PC-3 (cell line): Measurements from ENCODE around the gene TJP3. TPM values are rescaled to one million over a fixed set of nuclear protein-coding genes. Genes with fewer than 3 reads are reported as not detected.

ENCODE experiments used
- ATAC-seq: fragments of 200-7000 bp; cut with Tn5 transposase; 2 replicates; pipeline ENCODE4 v1.9.1; 2020; ENCODE audit warnings: mild to moderate bottlenecking, moderate library complexity
- BruUV-seq: library from RNA; stranded (reverse); fragments of 400-500 nt; replicated peaks from 2 replicates; lab custom pipeline; 2021; lab: Mats Ljungman, UMichigan
- CTCF ChIA-PET: fragments of 300-600 bp; sonication (Branson Sonifier 250); formaldehyde crosslinking; loops from one replicate; lab custom pipeline; 2022; ENCODE audit warnings: antibody characterized with exemption; lab: Charles Lee
- POLR2A ChIA-PET: fragments of 300-600 bp; sonication (Branson Sonifier 250); formaldehyde crosslinking; loops from one replicate; lab custom pipeline; 2022; ENCODE audit warnings: antibody characterized with exemption; ENCODE audit not compliant: unreplicated experiment; lab: Charles Lee
- DNase-seq: peaks from one replicate; pipeline ENCODE4 v3.0.0-alpha.2; 2015
- H2AFZ ChIP-seq: fragments of 300-600 bp; sonication (generic); 2 replicates; pipeline ENCODE4 v1.6.0; 2016; ENCODE audit warnings: antibody characterized with exemption, low read length
- H3F3A ChIP-seq: fragments of 300-600 bp; sonication (generic); one replicate; pipeline ENCODE4 v1.6.0; 2017; ENCODE audit warnings: antibody characterized with exemption, low read length, control low read depth, mild to moderate bottlenecking; ENCODE audit not compliant: unreplicated experiment
- H3K27ac ChIP-seq: fragments of 300-600 bp; sonication (generic); 2 replicates; pipeline ENCODE4 v1.5.1; 2016; ENCODE audit warnings: mild to moderate bottlenecking, low read length
- H3K27me3 ChIP-seq: fragments of 300-600 bp; sonication (generic); 2 replicates; pipeline ENCODE4 v1.6.1; 2016; ENCODE audit warnings: low read length, mixed read lengths
- H3K36me3 ChIP-seq: fragments of 300-600 bp; sonication (generic); 2 replicates; pipeline ENCODE4 v1.6.1; 2016; ENCODE audit warnings: low read depth, mixed run types, low read length, mixed read lengths
- H3K4me1 ChIP-seq: fragments of 300-600 bp; sonication (generic); 2 replicates; pipeline ENCODE4 v1.5.1; 2016; ENCODE audit warnings: low read length; ENCODE audit not compliant: insufficient read depth
- H3K4me2 ChIP-seq: fragments of 300-600 bp; sonication (generic); 2 replicates; pipeline ENCODE4 v1.6.0; 2016; ENCODE audit warnings: low read length
- H3K4me3 ChIP-seq: fragments of 300-600 bp; sonication (generic); 2 replicates; pipeline ENCODE4 v1.5.1; 2016; ENCODE audit warnings: mild to moderate bottlenecking, low read length, mixed read lengths
- H3K79me2 ChIP-seq: fragments of 300-600 bp; sonication (generic); 2 replicates; pipeline ENCODE4 v1.6.1; 2017; ENCODE audit warnings: low read length, mixed read lengths
- H3K9ac ChIP-seq: fragments of 300-600 bp; sonication (generic); 2 replicates; pipeline ENCODE4 v1.6.0; 2016; ENCODE audit warnings: mild to moderate bottlenecking, low read length
- H3K9me2 ChIP-seq: fragments of 300-600 bp; sonication (generic); replicated peaks from 2 replicates; pipeline ENCODE4 v1.6.1; 2016; ENCODE audit warnings: mixed run types, low read length, mixed read lengths
- H3K9me3 ChIP-seq: fragments of 300-600 bp; sonication (generic); 2 replicates; pipeline ENCODE4 v1.6.1; 2016; ENCODE audit warnings: low read length, mixed read lengths
- H4K20me1 ChIP-seq: fragments of 300-600 bp; sonication (generic); 2 replicates; pipeline ENCODE4 v1.6.1; 2016; ENCODE audit warnings: low read length, mixed read lengths
- EZH2 ChIP-seq: fragments of 300-600 bp; sonication (generic); IDR thresholded peaks from one replicate; pipeline ENCODE4 v1.6.1; 2017; ENCODE audit warnings: antibody characterized with exemption, mild to moderate bottlenecking, low read length; ENCODE audit not compliant: unreplicated experiment
- EZH2phosphoT487 ChIP-seq: fragments of 300-600 bp; sonication (generic); IDR thresholded peaks from 2 replicates; pipeline ENCODE4 v1.6.1; 2018; ENCODE audit warnings: mild to moderate bottlenecking, antibody characterized with exemption, low read length, borderline replicate concordance
- intact Hi-C: fragments of 100-400 bp; cut with micrococcal nuclease; formaldehyde crosslinking; loops from 2 replicates; pipeline ENCODE4 v1.9.0; 2023
- total RNA-seq: library from RNA; depleted of rRNA; stranded (reverse); fragments of >200 nt; gene quantifications from 2 replicates; pipeline ENCODE4 v1.2.3, GENCODE V29; 2014
- TF ChIP-seq, protein P1 (sequence below): fragments of 300-600 bp; sonication (generic); conservative IDR thresholded peaks from 2 replicates; pipeline ENCODE4 v1.5.1; 2017; ENCODE audit warnings: antibody characterized with exemption, low read depth, mild to moderate bottlenecking, low read length

Gene TJP3
- total RNA-seq, 1 experiment from 2014 or later: 11.7 TPM

GRCh38 chr19:3700242-3701032 lies 7.7 kb upstream of the TJP3 start, which contains the start of gene PIP5K1C:
PIP5K1C (minus strand) TSS chr19:3700468; CDS start chr19:3700390, 78 bp downstream.
- ATAC-seq: peak; percentile 84
- POLR2A ChIA-PET: no interaction called here
- no TSS peak for BruUV-seq
- no peaks in the 10 kb centered on the region for H3K4me1 ChIP-seq
- H2AFZ ChIP-seq: peak within 1 kb of the TSS; percentile 68
- no peaks in the 10 kb centered on the region for H3K27me3 ChIP-seq
- peak within 1 kb of the TSS; percentile 99 for H3K4me2 ChIP-seq
- DNase-seq: peak; percentile 79
- CTCF ChIA-PET: no interaction called here
- H3K9me2 ChIP-seq: no peaks in the 10 kb centered on the region
- H4K20me1 ChIP-seq: no peaks in the 10 kb centered on the region
- peak within 1 kb of the TSS; percentile 87 for H3K4me3 ChIP-seq
- no peaks in the 10 kb centered on the region for H3K9me3 ChIP-seq
- no peaks in the 10 kb centered on the region for H3F3A ChIP-seq
- no peak within 1 kb of the TSS for H3K27ac ChIP-seq
- no peaks in the 10 kb centered on the region for H3K36me3 ChIP-seq
- H3K9ac ChIP-seq: peak within 1 kb of the TSS; percentile 67
- TF ChIP-seq, protein P1, sequence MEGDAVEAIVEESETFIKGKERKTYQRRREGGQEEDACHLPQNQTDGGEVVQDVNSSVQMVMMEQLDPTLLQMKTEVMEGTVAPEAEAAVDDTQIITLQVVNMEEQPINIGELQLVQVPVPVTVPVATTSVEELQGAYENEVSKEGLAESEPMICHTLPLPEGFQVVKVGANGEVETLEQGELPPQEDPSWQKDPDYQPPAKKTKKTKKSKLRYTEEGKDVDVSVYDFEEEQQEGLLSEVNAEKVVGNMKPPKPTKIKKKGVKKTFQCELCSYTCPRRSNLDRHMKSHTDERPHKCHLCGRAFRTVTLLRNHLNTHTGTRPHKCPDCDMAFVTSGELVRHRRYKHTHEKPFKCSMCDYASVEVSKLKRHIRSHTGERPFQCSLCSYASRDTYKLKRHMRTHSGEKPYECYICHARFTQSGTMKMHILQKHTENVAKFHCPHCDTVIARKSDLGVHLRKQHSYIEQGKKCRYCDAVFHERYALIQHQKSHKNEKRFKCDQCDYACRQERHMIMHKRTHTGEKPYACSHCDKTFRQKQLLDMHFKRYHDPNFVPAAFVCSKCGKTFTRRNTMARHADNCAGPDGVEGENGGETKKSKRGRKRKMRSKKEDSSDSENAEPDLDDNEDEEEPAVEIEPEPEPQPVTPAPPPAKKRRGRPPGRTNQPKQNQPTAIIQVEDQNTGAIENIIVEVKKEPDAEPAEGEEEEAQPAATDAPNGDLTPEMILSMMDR: peak; percentile 56
- no peak for TF ChIP-seq EZH2
- intact Hi-C loops: no loop called here
- peaks cover 32% of the 10 kb centered on the region for H3K79me2 ChIP-seq

DNA sequence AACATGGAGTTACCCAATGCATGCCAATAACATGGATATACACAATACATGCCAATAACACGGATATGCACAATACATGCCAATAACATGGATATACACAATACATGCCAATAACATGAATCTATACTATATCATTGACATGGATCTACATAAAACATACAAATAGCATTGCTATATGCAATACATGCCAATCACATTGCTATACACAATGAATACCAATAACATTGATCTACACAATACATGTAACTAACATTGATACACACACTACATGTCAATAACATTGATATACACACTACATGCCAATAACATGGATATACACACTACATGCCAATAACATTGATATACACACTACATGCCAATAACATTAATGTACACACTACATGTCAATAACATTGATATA lies 7.0 kb upstream of the TJP3 start:
- no peaks in the 10 kb centered on the region for H3K9me2 ChIP-seq
- no peaks in the 10 kb centered on the region for H3K36me3 ChIP-seq
- no peak overlapping the region for H3K4me3 ChIP-seq
- H3K4me2 ChIP-seq: no peak overlapping the region
- no peak overlapping the region for H2AFZ ChIP-seq
- no peaks in the 10 kb centered on the region for H3K9me3 ChIP-seq
- no peaks in the 10 kb centered on the region for H3K4me1 ChIP-seq
- intact Hi-C loops: no loop called here
- no peak for DNase-seq
- no peak overlapping the region for H3K9ac ChIP-seq
- H3K27ac ChIP-seq: no peak overlapping the region
- peaks cover 32% of the 10 kb centered on the region for H3K79me2 ChIP-seq
- CTCF ChIA-PET: no interaction called here
- TF ChIP-seq, protein P1: no peak
- TF ChIP-seq EZH2phosphoT487 (no peak), EZH2 (no peak)
- no peaks in the 10 kb centered on the region for H3F3A ChIP-seq
- H3K27me3 ChIP-seq: no peaks in the 10 kb centered on the region
- POLR2A ChIA-PET: no interaction called here
- no peaks in the 10 kb centered on the region for H4K20me1 ChIP-seq
- no peak for ATAC-seq
- no TSS peak for BruUV-seq

- Histone ChIP-seq H3K27ac (no peak overlapping the region), H4K20me1 (no peaks in the 10 kb centered on the region), H3K4me2 (peak overlapping the region; percentile 85), H3K4me1 (peaks cover 18% of the 10 kb centered on the region), H2AFZ (no peak overlapping the region), H3K36me3 (no peaks in the 10 kb centered on the region), H3F3A (no peaks in the 10 kb centered on the region), H3K9ac (no peak overlapping the region), H3K79me2 (no peaks in the 10 kb centered on the region), H3K27me3 (no peaks in the 10 kb centered on the region), H3K4me3 (no peak overlapping the region), H3K9me3 (no peaks in the 10 kb centered on the region), H3K9me2 (no peaks in the 10 kb centered on the region)
- BruUV-seq: no TSS peak
- ChIA-PET POLR2A (no interaction called here), CTCF (interaction anchor here (0.6 kb wide), 1 partner anchor 100 kb away, joined by 6 read pairs; no protein-coding TSS in a partner anchor)
- intact Hi-C loops: no loop called here
- ATAC-seq (no peak), DNase-seq (no peak)
- TF ChIP-seq EZH2phosphoT487 (no peak), EZH2 (no peak)
- TF ChIP-seq, protein P1: no peak
Measured at GRCh38 chr19:3707868-3708206, 347 bp upstream of the TJP3 start.
